H9 (cell line): Measurements from ENCODE around the gene ADAMTSL3. TPM values are rescaled to one million over a fixed set of nuclear protein-coding genes. Genes with fewer than 3 reads are reported as not detected.

ENCODE experiments used
- DNase-seq: peaks from one replicate; pipeline ENCODE4 v3.0.0-alpha.2; 2017
- H2AFZ ChIP-seq: one replicate; pipeline ENCODE4 v1.6.1; 2013; ENCODE audit warnings: mild to moderate bottlenecking, low read length, control low read depth, moderate library complexity
- H2AK5ac ChIP-seq: 2 replicates; pipeline ENCODE4 v1.6.1; 2013; ENCODE audit warnings: low read length, control low read depth, mixed read lengths; ENCODE audit not compliant: insufficient read length
- H2BK120ac ChIP-seq: one replicate; pipeline ENCODE4 v1.6.1; 2013; ENCODE audit warnings: low read depth, mild to moderate bottlenecking, low read length, control low read depth, inconsistent platforms; ENCODE audit not compliant: poor library complexity, severe bottlenecking
- H2BK12ac ChIP-seq: 2 replicates; pipeline ENCODE4 v1.6.1; 2013; ENCODE audit warnings: low read length, control low read depth, mixed read lengths, low read depth; ENCODE audit not compliant: insufficient read length
- H2BK15ac ChIP-seq: 2 replicates; pipeline ENCODE4 v1.6.1; 2013; ENCODE audit warnings: low read depth, low read length, control low read depth
- H2BK20ac ChIP-seq: one replicate; pipeline ENCODE4 v1.6.1; 2013; ENCODE audit warnings: low read depth, mild to moderate bottlenecking, low read length, control low read depth, inconsistent platforms; ENCODE audit not compliant: poor library complexity, severe bottlenecking
- H2BK5ac ChIP-seq: 2 replicates; pipeline ENCODE4 v1.6.1; 2013; ENCODE audit warnings: low read length, control low read depth, mixed read lengths; ENCODE audit not compliant: insufficient read length
- H3K14ac ChIP-seq: 2 replicates; pipeline ENCODE4 v1.6.1; 2013; ENCODE audit warnings: low read length, control low read depth; ENCODE audit not compliant: insufficient read depth
- H3K18ac ChIP-seq: 2 replicates; pipeline ENCODE4 v1.6.1; 2013; ENCODE audit warnings: low read depth, mild to moderate bottlenecking, mixed read lengths, low read length, control low read depth; ENCODE audit not compliant: insufficient read length
- H3K23ac ChIP-seq: 2 replicates; pipeline ENCODE4 v1.6.1; 2013; ENCODE audit warnings: low read length, control low read depth, mixed read lengths, low read depth; ENCODE audit not compliant: insufficient read length
- H3K23me2 ChIP-seq: 2 replicates; pipeline ENCODE4 v1.6.1; 2013; ENCODE audit warnings: low read depth, mild to moderate bottlenecking, mixed read lengths, low read length, control low read depth; ENCODE audit not compliant: insufficient read length, poor library complexity, severe bottlenecking
- H3K27ac ChIP-seq: 2 replicates; pipeline ENCODE4 v1.5.1; 2013; ENCODE audit warnings: low read length, control low read depth, mixed read lengths, low read depth; ENCODE audit not compliant: insufficient read length
- H3K27me3 ChIP-seq: 2 replicates; pipeline ENCODE4 v1.6.1; 2013; ENCODE audit warnings: low read length, control low read depth, inconsistent platforms; ENCODE audit not compliant: insufficient read depth
- H3K4ac ChIP-seq: 2 replicates; pipeline ENCODE4 v1.6.1; 2013; ENCODE audit warnings: low read depth, mild to moderate bottlenecking, control low read depth, inconsistent platforms, low read length, moderate library complexity
- H3K4me1 ChIP-seq: 2 replicates; pipeline ENCODE4 v1.6.1; 2013; ENCODE audit warnings: low read length, control low read depth, inconsistent platforms; ENCODE audit not compliant: insufficient read depth
- H3K4me2 ChIP-seq: 2 replicates; pipeline ENCODE4 v1.6.1; 2013; ENCODE audit warnings: low read length, control low read depth, mixed read lengths; ENCODE audit not compliant: insufficient read length, insufficient read depth
- H3K56ac ChIP-seq: 2 replicates; pipeline ENCODE4 v1.6.1; 2013; ENCODE audit warnings: low read depth, mild to moderate bottlenecking, mixed read lengths, low read length, control low read depth; ENCODE audit not compliant: insufficient read length
- H3K79me1 ChIP-seq: 2 replicates; pipeline ENCODE4 v1.6.1; 2013; ENCODE audit warnings: low read depth, mild to moderate bottlenecking, moderate library complexity, low read length, control low read depth, inconsistent platforms; ENCODE audit not compliant: insufficient read depth, poor library complexity, severe bottlenecking
- H3K79me2 ChIP-seq: 2 replicates; pipeline ENCODE4 v1.6.1; 2013; ENCODE audit warnings: low read length, control low read depth, inconsistent platforms; ENCODE audit not compliant: insufficient read depth
- H3K9ac ChIP-seq: 2 replicates; pipeline ENCODE4 v1.6.1; 2013; ENCODE audit warnings: low read length, control low read depth, mixed read lengths; ENCODE audit not compliant: insufficient read length; ENCODE audit errors: extremely low read depth
- H3K9me3 ChIP-seq: one replicate; pipeline ENCODE4 v1.6.1; 2013; ENCODE audit warnings: low read depth, low read length, inconsistent platforms; ENCODE audit not compliant: control insufficient read depth
- H3T11ph ChIP-seq: one replicate; pipeline ENCODE4 v1.6.1; 2013; ENCODE audit warnings: mild to moderate bottlenecking, low read length, control low read depth, inconsistent platforms
- H4K20me1 ChIP-seq: one replicate; pipeline ENCODE4 v1.6.1; 2013; ENCODE audit not compliant: control insufficient read depth, insufficient read length, insufficient read depth
- H4K5ac ChIP-seq: 2 replicates; pipeline ENCODE4 v1.6.1; 2013; ENCODE audit warnings: low read depth, mild to moderate bottlenecking, mixed read lengths, low read length, control low read depth; ENCODE audit not compliant: insufficient read length
- H4K8ac ChIP-seq: replicated peaks from 2 replicates; pipeline ENCODE4 v1.6.1; 2013; ENCODE audit warnings: low read length, control low read depth, mixed read lengths, low read depth; ENCODE audit not compliant: insufficient read length
- H4K91ac ChIP-seq: 2 replicates; pipeline ENCODE4 v1.6.1; 2013; ENCODE audit warnings: low read depth, mild to moderate bottlenecking, moderate library complexity, mixed read lengths, low read length, control low read depth; ENCODE audit not compliant: insufficient read length
- H3K27ac Mint-ChIP-seq, 3 experiments: 2 replicates in 2 of 3; 3 replicates in 1 of 3; pipeline ENCODE4 v1.8.0; 2020 to 2021; ENCODE audit warnings: mixed read lengths in 3 of 3, mild to moderate bottlenecking in 1 of 3, moderate library complexity in 1 of 3
- H3K27me3 Mint-ChIP-seq: 2 replicates; pipeline ENCODE4 v1.8.0; 2021; ENCODE audit warnings: low read depth, mild to moderate bottlenecking, moderate library complexity, mixed read lengths
- H3K36me3 Mint-ChIP-seq, 3 experiments: 2 replicates in 2 of 3; 3 replicates in 1 of 3; pipeline ENCODE4 v1.8.0; 2020 to 2021; ENCODE audit warnings: low read depth in 3 of 3, mixed read lengths in 3 of 3; ENCODE audit not compliant: insufficient read depth in 1 of 3
- H3K4me1 Mint-ChIP-seq, 2 experiments: 2 replicates each; pipeline ENCODE4 v1.8.0; 2020; ENCODE audit warnings: mixed read lengths in 2 of 2
- H3K4me3 Mint-ChIP-seq, 2 experiments: 2 replicates in 1 of 2; 3 replicates in 1 of 2; pipeline ENCODE4 v1.8.0; 2020 to 2021; ENCODE audit warnings: mild to moderate bottlenecking in 2 of 2, mixed read lengths in 2 of 2, moderate library complexity in 1 of 2
- H3K9me3 Mint-ChIP-seq, 2 experiments: 2 replicates in 1 of 2; 3 replicates in 1 of 2; pipeline ENCODE4 v1.8.0; 2020; ENCODE audit warnings: mild to moderate bottlenecking in 2 of 2, mixed read lengths in 2 of 2, moderate library complexity in 1 of 2
- CTCF ChIP-seq: fragments of 200-600 bp; sonication (generic); conservative IDR thresholded peaks from 3 replicates; pipeline ENCODE4 v1.8.0; 2021; ENCODE audit warnings: antibody characterized with exemption, mild to moderate bottlenecking
- WGBS: extraction: QIAGEN DNeasy Blood & Tissue Kit; methylation state at CpG from one replicate; pipeline ENCODE4 v1.1.7; 2013; ENCODE audit warnings: missing lambda C conversion rate, low lambda C conversion rate, mixed read lengths; ENCODE audit not compliant: insufficient read length; ENCODE audit errors: extremely low coverage; 5-methylcytosine and 5-hydroxymethylcytosine counted together
- total RNA-seq: library from RNA; stranded (reverse); gene quantifications from 2 replicates; pipeline ENCODE4 v1.2.1, GENCODE V29; 2021

The ADAMTSL3 gene
- total RNA-seq, 1 experiment from 2014 or later, result 0.39 TPM

DNA sequence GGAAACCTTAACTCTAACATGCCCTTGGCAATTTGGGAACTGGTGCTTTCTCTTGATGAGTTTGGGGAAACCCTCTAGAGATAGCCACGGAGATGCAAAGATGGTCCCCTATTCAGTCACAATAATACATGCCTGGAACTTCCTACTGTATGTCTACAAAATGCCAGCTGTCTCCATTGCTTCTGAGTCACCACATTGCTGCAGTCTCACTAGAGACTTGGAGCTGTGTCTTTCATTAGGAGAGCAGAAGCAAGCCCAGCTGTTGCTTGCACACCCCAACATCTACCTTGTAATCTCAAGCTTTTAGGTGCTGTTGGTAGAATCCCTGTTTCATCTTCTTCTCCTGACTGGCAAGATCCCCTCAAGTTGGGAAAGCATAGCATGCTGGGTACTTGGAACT is 261.0 kb downstream of the ADAMTSL3 start:
- H2AK5ac ChIP-seq, result no peak overlapping the region
- no peaks in the 10 kb centered on the region for H3K79me2 ChIP-seq
- H3K27ac ChIP-seq, result no peak overlapping the region
- H3K23ac ChIP-seq, result no peak overlapping the region
- Mint-ChIP-seq H3K4me3 (no peak overlapping the region), H3K4me1 (peaks cover 12 to 13% of the 10 kb centered on the region in 2 experiments), H3K27ac (peak overlapping the region in 1 of 3 experiments; percentile 54; a peak in 1 of 7 replicates), H3K27me3 (no peaks in the 10 kb centered on the region), H3K36me3 (no peaks in the 10 kb centered on the region), H3K9me3 (no peaks in the 10 kb centered on the region; a peak in 1 of 5 replicates)
- no peak for TF ChIP-seq CTCF
- WGBS, result no CpG with 5 or more reads among the region's 1 CpG
- H2BK15ac ChIP-seq, result no peak overlapping the region
- peaks cover 2% of the 10 kb centered on the region; the same call in 1 of the 2 replicates for H3K4me1 ChIP-seq
- H3K23me2 ChIP-seq, result no peaks in the 10 kb centered on the region
- H2BK120ac ChIP-seq, result no peak overlapping the region
- no peak overlapping the region for H3T11ph ChIP-seq
- H4K8ac ChIP-seq, result no peak overlapping the region
- H4K20me1 ChIP-seq, result no peaks in the 10 kb centered on the region
- DNase-seq, result no peak
- no peak overlapping the region for H3K14ac ChIP-seq
- no peak overlapping the region for H2BK5ac ChIP-seq
- no peak overlapping the region for H2BK20ac ChIP-seq
- no peak overlapping the region for H4K91ac ChIP-seq
- H3K27me3 ChIP-seq, result no peaks in the 10 kb centered on the region
- H3K4me2 ChIP-seq, result no peak overlapping the region
- no peak overlapping the region for H2AFZ ChIP-seq
- no peak overlapping the region for H3K18ac ChIP-seq
- H4K5ac ChIP-seq, result no peak overlapping the region
- H3K56ac ChIP-seq, result no peak overlapping the region
- H3K4ac ChIP-seq, result no peak overlapping the region
- no peak overlapping the region for H2BK12ac ChIP-seq
- H3K79me1 ChIP-seq, result no peaks in the 10 kb centered on the region
- no peaks in the 10 kb centered on the region for H3K9me3 ChIP-seq
- no peak overlapping the region for H3K9ac ChIP-seq
